Measurements from ENCODE around the gene EGLN3.
"Not testable (repeated sequence)": the region's sequence is repeated elsewhere in the genome, so short reads cannot be mapped to it uniquely, and the experiment has no call there.

Gene EGLN3

GRCh38 chr14:33963892-33964291, 13.0 kb upstream of the EGLN3 start:
- Histone ChIP-seq H3K4me1 (ENCODE audit: insufficient read depth, low read length, severe bottlenecking) (no peaks in the 10 kb centered on the region), H3K4me2 (ENCODE audit: low read length) (no peak overlapping the region), H3K9me3 (ENCODE audit: low read length) (no peaks in the 10 kb centered on the region), H3K9ac (ENCODE audit: low read length) (no peak overlapping the region), H4K20me1 (ENCODE audit: insufficient read depth, low read length) (no peaks in the 10 kb centered on the region), H3K27ac (ENCODE audit: low read depth, low read length, poor library complexity, severe bottlenecking) (no peak overlapping the region), H3K9me2 (ENCODE audit: low read depth, low read length) (no peaks in the 10 kb centered on the region), H3K4me3 (ENCODE audit: low read depth, low read length, poor library complexity, severe bottlenecking) (no peak overlapping the region), H2AFZ (ENCODE audit: low read length) (no peak overlapping the region), H3K79me2 (ENCODE audit: insufficient read depth, low read length) (no peaks in the 10 kb centered on the region), H3F3A (ENCODE audit: insufficient read depth, low read length) (no peaks in the 10 kb centered on the region), H3K36me3 (ENCODE audit: insufficient read depth, low read length) (no peaks in the 10 kb centered on the region), H3K27me3 (ENCODE audit: insufficient read depth, low read length) (no peaks in the 10 kb centered on the region)
- no peak for TF ChIP-seq CTCF (IDR thresholded peaks at IDR 0.05; ENCODE audit: low read length)
- TF ChIP-seq EZH2 (IDR thresholded peaks at IDR 0.05; ENCODE audit: borderline replicate concordance, low read length), result no peak

GRCh38 chr14:33962466-33962865, 11.6 kb upstream of the EGLN3 start:
- H3K9ac ChIP-seq (ENCODE audit: low read length); H3F3A ChIP-seq (ENCODE audit: insufficient read depth, low read length); H2AFZ ChIP-seq (ENCODE audit: low read length); H3K4me3 ChIP-seq (ENCODE audit: low read depth, low read length, poor library complexity, severe bottlenecking); H3K36me3 ChIP-seq (ENCODE audit: insufficient read depth, low read length); H3K4me2 ChIP-seq (ENCODE audit: low read length); H4K20me1 ChIP-seq (ENCODE audit: insufficient read depth, low read length); H3K9me3 ChIP-seq (ENCODE audit: low read length); H3K27me3 ChIP-seq (ENCODE audit: insufficient read depth, low read length); H3K4me1 ChIP-seq (ENCODE audit: insufficient read depth, low read length, severe bottlenecking); H3K79me2 ChIP-seq (ENCODE audit: insufficient read depth, low read length); H3K27ac ChIP-seq (ENCODE audit: low read depth, low read length, poor library complexity, severe bottlenecking); H3K9me2 ChIP-seq (ENCODE audit: low read depth, low read length): not testable (repeated sequence)

- no peaks in the 10 kb centered on the region for H3K9me2 ChIP-seq (ENCODE audit: low read depth, low read length)
- no peaks in the 10 kb centered on the region for H3F3A ChIP-seq (ENCODE audit: insufficient read depth, low read length)
- no peak overlapping the region for H3K4me2 ChIP-seq (ENCODE audit: low read length)
- no peaks in the 10 kb centered on the region for H3K36me3 ChIP-seq (ENCODE audit: insufficient read depth, low read length)
- H3K4me3 ChIP-seq (ENCODE audit: low read depth, low read length, poor library complexity, severe bottlenecking), result no peak overlapping the region
- no peaks in the 10 kb centered on the region for H3K79me2 ChIP-seq (ENCODE audit: insufficient read depth, low read length)
- no peaks in the 10 kb centered on the region for H4K20me1 ChIP-seq (ENCODE audit: insufficient read depth, low read length)
- no peak overlapping the region for H2AFZ ChIP-seq (ENCODE audit: low read length)
- H3K9me3 ChIP-seq (ENCODE audit: low read length), result no peaks in the 10 kb centered on the region
- TF ChIP-seq EZH2 (IDR thresholded peaks at IDR 0.05; ENCODE audit: borderline replicate concordance, low read length) (no peak), CTCF (IDR thresholded peaks at IDR 0.05; ENCODE audit: low read length) (no peak)
- H3K9ac ChIP-seq (ENCODE audit: low read length), result no peak overlapping the region
- H3K27me3 ChIP-seq (ENCODE audit: insufficient read depth, low read length), result no peaks in the 10 kb centered on the region
- no peak overlapping the region for H3K27ac ChIP-seq (ENCODE audit: low read depth, low read length, poor library complexity, severe bottlenecking)
- no peaks in the 10 kb centered on the region for H3K4me1 ChIP-seq (ENCODE audit: insufficient read depth, low read length, severe bottlenecking)
These were observed 11.1 kb upstream of the EGLN3 start for GRCh38 chr14:33962016-33962415.

GRCh38 chr14:33959692-33960151, 8.8 kb upstream of the EGLN3 start:
- TF ChIP-seq CTCF (IDR thresholded peaks at IDR 0.05; ENCODE audit: low read length) (no peak), EZH2 (IDR thresholded peaks at IDR 0.05; ENCODE audit: borderline replicate concordance, low read length) (no peak)
- Histone ChIP-seq H3K4me2 (ENCODE audit: low read length) (no peak overlapping the region), H3K36me3 (ENCODE audit: insufficient read depth, low read length) (no peaks in the 10 kb centered on the region), H2AFZ (ENCODE audit: low read length) (no peak overlapping the region), H3K9ac (ENCODE audit: low read length) (no peak overlapping the region), H3K9me3 (ENCODE audit: low read length) (no peaks in the 10 kb centered on the region), H3K4me1 (ENCODE audit: insufficient read depth, low read length, severe bottlenecking) (no peaks in the 10 kb centered on the region), H3K9me2 (ENCODE audit: low read depth, low read length) (no peaks in the 10 kb centered on the region), H3K27me3 (ENCODE audit: insufficient read depth, low read length) (no peaks in the 10 kb centered on the region), H4K20me1 (ENCODE audit: insufficient read depth, low read length) (no peaks in the 10 kb centered on the region), H3K4me3 (ENCODE audit: low read depth, low read length, poor library complexity, severe bottlenecking) (no peak overlapping the region), H3F3A (ENCODE audit: insufficient read depth, low read length) (no peaks in the 10 kb centered on the region), H3K27ac (ENCODE audit: low read depth, low read length, poor library complexity, severe bottlenecking) (no peak overlapping the region), H3K79me2 (ENCODE audit: insufficient read depth, low read length) (no peaks in the 10 kb centered on the region)

All from OCI-LY1 (cell line).